Activated T-helper 2 cell treated with anti-CD3 and anti-CD28 coated beads, Interferon-gamma antibody, Interleukin-2, Interleukin-4, amounts not matched to agents 10 μg/mL and 5 μg/mL and 100 μg/mL, durations not matched to agents 14 hours and 24 hours and 36 hours (primary cell): ENCODE measurements around the gene KCNMB3. TPM values are rescaled to one million over a fixed set of nuclear protein-coding genes. Genes with fewer than 3 reads are reported as not detected.
A peak's percentile ranks its signal among the peaks of the same experiment; 100 is the strongest.
"Not testable (repeated sequence)": the region's sequence is repeated elsewhere in the genome, so short reads cannot be mapped to it uniquely, and the experiment has no call there.

ENCODE experiments used
- DNase-seq: peaks from one replicate; pipeline ENCODE4 v3.0.0; 2021; ENCODE audit warnings: low spot score
- H3K27ac Mint-ChIP-seq: one replicate; pipeline ENCODE4 v1.8.0; 2021; ENCODE audit warnings: mixed read lengths
- H3K27me3 Mint-ChIP-seq: one replicate; pipeline ENCODE4 v1.8.0; 2021; ENCODE audit warnings: low read depth, mixed read lengths
- H3K36me3 Mint-ChIP-seq: one replicate; pipeline ENCODE4 v1.8.0; 2021; ENCODE audit warnings: low read depth, mixed read lengths
- H3K4me1 Mint-ChIP-seq: one replicate; pipeline ENCODE4 v1.8.0; 2021; ENCODE audit warnings: low read depth, mixed read lengths
- H3K4me3 Mint-ChIP-seq: one replicate; pipeline ENCODE4 v1.8.0; 2021; ENCODE audit warnings: low read depth, mild to moderate bottlenecking, moderate library complexity, mixed read lengths
- H3K9me3 Mint-ChIP-seq: one replicate; pipeline ENCODE4 v1.8.0; 2021; ENCODE audit warnings: mixed read lengths
- intact Hi-C: fragments of 100-400 bp; cut with micrococcal nuclease; formaldehyde crosslinking; loops from one replicate; pipeline ENCODE4 v1.15.1; 2023
- total RNA-seq: library from RNA; stranded (reverse); gene quantifications from 2 replicates; pipeline ENCODE4 v1.2.3, GENCODE V29; 2022

The KCNMB3 gene
- total RNA-seq, 1 donor from 2014 or later, result 0.52 TPM

DNA sequence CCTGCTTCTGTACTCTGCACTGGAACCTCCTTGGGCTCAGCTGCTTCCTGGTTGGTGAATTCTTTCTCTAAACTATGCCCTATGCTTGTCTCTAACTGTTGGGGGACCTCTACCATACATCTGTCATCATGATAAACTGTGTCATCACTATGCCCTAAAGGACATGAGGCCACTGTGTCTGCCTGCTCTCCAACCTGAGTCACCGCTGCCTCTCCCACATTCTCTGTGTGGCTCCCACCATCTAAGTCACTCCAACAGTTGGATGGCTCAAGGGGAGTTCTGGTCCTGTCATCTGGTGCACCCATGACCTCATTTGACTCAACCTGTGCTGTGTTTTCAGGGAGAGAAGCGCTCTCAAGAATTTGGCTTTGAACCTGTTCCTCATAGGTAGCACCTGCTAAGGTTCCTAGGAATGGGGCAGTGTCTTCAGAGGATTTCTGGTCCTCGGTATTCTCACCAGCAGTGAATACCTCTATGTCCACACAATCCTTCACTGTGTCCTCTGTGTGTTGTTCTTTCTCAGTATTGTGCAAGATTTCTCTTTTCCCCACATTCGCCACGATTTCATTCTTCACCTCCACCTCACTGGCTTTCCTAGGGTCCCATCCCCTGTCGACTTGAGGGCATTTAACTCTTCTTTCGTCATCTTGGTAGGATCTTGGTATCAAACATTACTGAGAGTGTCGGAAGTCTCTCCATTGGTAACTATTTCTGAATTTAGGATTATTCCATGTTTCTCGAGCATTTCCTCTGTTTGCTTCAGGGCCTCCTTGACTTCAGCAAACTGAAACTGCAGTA is 9.2 kb upstream of the KCNMB3 start:
- DNase-seq, H3K36me3 Mint-ChIP-seq, H3K27ac Mint-ChIP-seq, H3K9me3 Mint-ChIP-seq, intact Hi-C loops: not testable (repeated sequence)
- Mint-ChIP-seq H3K4me3 (peak overlapping the region; percentile 2), H3K4me1 (peaks cover 22% of the 10 kb centered on the region), H3K27me3 (peaks cover 15% of the 10 kb centered on the region)

DNA sequence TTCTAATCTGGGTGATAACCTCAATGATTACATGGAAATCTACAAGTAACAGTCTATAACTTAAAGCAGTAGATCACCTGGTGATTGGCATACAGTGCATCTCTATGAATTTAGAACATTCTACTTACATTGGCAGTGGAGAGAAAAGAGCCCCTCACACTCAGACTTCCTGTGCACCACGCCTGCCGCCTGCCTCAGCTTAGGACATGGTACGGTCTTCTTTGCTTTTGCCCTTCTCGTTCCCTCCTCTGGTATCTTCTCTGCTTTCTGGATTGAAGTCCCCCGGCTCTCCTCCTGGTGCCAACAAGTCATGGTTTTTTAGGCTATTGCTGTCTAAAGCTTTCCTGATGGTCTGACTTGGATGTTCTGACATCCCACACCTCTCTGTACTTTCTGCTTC is 7.9 kb upstream of the KCNMB3 start:
- H3K27me3 Mint-ChIP-seq, result peaks cover 15% of the 10 kb centered on the region

DNA sequence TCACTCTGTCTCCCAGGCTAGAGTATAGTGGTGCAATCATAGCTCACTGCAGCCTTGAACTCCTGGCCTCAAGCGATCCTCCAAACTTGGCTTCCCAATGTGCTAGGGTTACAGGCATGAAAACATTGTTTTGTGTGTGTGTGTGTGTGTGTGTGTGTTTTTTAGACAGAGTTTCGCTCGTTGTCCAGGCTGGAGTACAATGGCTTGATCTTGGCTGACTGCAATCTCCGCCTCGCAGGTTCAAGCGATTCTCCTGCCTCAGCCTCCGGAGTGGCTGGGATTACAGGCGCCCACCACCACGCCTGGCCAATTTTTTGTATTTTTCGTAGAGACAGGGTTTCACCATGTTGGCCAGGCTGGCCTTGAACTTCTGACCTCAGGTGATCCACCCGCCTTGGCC is 6.8 kb upstream of the KCNMB3 start:
- intact Hi-C loops, H3K36me3 Mint-ChIP-seq, H3K27ac Mint-ChIP-seq, DNase-seq, H3K9me3 Mint-ChIP-seq, H3K4me3 Mint-ChIP-seq: not testable (repeated sequence)
- peaks cover 22% of the 10 kb centered on the region for H3K4me1 Mint-ChIP-seq
- peaks cover 15% of the 10 kb centered on the region for H3K27me3 Mint-ChIP-seq

More for the DNA sequence above, 7.9 kb upstream of the KCNMB3 start:
- H3K36me3 Mint-ChIP-seq, result no peaks in the 10 kb centered on the region
- peaks cover 22% of the 10 kb centered on the region for H3K4me1 Mint-ChIP-seq
- peaks cover 6% of the 10 kb centered on the region for H3K9me3 Mint-ChIP-seq
- no peak overlapping the region for H3K4me3 Mint-ChIP-seq
- no peak for DNase-seq
- intact Hi-C loops, result no loop called here
- H3K27ac Mint-ChIP-seq, result no peak overlapping the region

DNA sequence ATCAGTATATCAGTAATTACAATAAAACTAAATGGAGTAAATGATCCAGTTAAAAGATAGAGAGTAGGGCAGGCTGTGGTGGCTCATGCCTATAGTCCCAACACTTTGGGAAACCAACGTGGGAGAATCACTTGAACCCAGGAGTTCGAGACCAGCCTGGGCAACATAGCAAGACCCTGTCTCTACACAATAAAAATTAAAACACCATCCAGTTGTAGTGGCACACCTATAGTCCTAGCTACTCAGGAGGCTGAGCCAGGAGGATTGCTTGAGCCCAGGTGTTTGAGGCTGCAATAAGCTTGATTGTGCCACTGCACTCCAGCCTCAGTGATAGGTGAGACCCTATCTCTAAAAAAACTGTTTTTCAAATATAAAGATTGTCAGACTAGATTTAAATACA is 5.9 kb upstream of the KCNMB3 start:
- no peak overlapping the region for H3K4me3 Mint-ChIP-seq

DNA sequence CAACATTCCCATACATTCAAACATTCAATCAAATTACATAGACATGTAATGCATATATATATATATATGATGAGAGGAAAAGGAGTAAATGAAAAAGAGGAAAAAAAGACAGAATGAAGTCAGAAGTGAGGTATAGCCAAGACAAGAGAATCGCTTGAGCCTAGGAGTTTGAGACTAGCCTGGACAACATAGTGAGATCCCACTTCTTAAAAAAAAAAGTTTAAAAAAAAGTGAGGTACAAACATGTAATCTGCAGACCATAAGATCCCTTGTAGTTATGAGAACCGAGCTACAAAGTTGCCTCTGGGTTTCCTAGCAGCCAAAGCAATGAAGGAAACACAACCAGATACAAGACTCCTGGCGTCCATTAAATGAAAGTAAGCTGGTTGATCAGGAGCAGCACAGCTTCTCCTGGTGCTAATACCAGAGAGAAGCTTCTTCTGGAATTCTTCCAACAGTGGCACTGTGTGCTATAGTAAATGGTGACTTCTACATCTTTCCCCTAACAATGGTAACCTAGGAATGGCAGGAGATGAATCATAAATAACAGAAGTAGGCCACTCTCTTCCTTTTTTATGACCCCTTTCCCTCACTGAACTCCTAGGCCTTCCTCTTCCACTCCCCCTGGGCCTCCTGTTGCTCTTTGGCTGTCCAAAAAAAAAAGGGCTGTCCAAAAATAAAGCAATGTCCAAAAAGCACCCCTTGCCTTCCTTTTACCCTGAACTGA is 3.5 kb downstream of the KCNMB3 start:
- Mint-ChIP-seq H3K9me3 (no peaks in the 10 kb centered on the region), H3K27me3 (no peaks in the 10 kb centered on the region), H3K4me3 (no peak overlapping the region), H3K4me1 (no peaks in the 10 kb centered on the region), H3K27ac (no peak overlapping the region), H3K36me3 (no peaks in the 10 kb centered on the region)
- intact Hi-C loops, result no loop called here
- no peak for DNase-seq

More for the DNA sequence above, 5.9 kb upstream of the KCNMB3 start:
- intact Hi-C loops, result no loop called here
- peaks cover 6% of the 10 kb centered on the region for H3K9me3 Mint-ChIP-seq
- H3K27me3 Mint-ChIP-seq, result peaks cover 15% of the 10 kb centered on the region
- H3K36me3 Mint-ChIP-seq, result no peaks in the 10 kb centered on the region
- H3K27ac Mint-ChIP-seq, result no peak overlapping the region
- no peak for DNase-seq
- peaks cover 17% of the 10 kb centered on the region for H3K4me1 Mint-ChIP-seq

DNA sequence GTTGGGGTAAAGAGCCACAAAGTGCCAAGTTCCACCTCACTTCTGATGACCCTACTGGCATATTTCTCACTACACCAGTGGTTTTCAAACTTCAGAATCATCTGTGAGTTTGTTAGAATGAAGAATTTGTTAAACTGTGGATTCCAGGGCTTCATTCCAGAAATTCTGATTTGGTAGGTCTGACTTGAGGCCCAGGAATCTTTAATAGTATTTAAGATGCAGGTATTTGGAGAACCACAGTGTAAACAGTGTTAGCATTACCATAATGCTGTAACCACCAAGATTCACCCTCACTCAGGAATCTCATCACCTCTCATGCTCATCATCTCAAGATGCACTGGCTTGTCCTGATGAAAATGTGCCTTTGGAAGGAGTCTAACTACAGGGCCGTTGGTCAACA is 6.0 kb downstream of the KCNMB3 start:
- intact Hi-C loops, result no loop called here
- Mint-ChIP-seq H3K36me3 (no peaks in the 10 kb centered on the region), H3K27me3 (no peaks in the 10 kb centered on the region), H3K27ac (no peak overlapping the region), H3K4me3 (no peak overlapping the region), H3K4me1 (no peaks in the 10 kb centered on the region), H3K9me3 (no peaks in the 10 kb centered on the region)
- DNase-seq, result no peak

DNA sequence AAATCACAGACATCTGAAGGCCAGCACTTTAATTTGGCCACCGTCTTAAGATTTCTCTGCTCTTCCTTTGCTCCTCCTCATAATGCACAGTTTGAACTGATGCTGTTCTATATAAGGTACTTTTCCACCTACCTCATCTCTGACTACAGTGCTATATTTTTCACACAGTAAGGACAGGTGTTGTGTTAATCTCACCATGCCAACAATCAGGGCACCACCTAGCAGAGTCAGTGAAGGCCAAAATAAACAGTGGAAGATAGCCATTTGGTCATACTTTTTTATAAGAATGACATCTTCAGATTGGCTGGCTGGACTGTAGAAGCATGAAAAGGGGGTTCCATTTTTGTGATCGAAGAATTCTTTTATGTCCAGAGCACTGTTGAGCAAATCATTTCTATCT is 8.1 kb downstream of the KCNMB3 start:
- H3K9me3 Mint-ChIP-seq, H3K4me3 Mint-ChIP-seq, H3K4me1 Mint-ChIP-seq, DNase-seq, H3K27me3 Mint-ChIP-seq, H3K36me3 Mint-ChIP-seq, H3K27ac Mint-ChIP-seq, intact Hi-C loops: not testable (repeated sequence)

DNA sequence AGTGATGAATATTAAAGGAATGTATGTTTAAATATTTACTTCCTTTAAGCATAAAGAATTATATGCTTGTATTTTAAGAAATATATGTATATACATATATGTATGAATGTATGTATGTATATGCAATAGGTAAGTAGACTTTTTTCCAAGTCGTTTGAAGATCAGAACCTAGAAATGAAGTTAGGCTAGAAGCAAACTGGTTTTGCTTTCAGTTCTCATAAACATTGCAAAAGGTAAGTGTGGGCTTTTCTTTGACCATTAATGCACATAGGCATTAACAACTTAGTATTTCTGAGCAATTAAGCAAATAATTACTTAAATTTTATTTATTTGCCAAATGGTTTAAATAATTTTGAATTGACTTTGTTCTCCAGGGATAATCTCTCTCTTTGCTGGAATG is 10.6 kb downstream of the KCNMB3 start:
- H3K4me1 Mint-ChIP-seq, intact Hi-C loops, H3K36me3 Mint-ChIP-seq, H3K4me3 Mint-ChIP-seq, DNase-seq, H3K9me3 Mint-ChIP-seq, H3K27ac Mint-ChIP-seq, H3K27me3 Mint-ChIP-seq: not testable (repeated sequence)

DNA sequence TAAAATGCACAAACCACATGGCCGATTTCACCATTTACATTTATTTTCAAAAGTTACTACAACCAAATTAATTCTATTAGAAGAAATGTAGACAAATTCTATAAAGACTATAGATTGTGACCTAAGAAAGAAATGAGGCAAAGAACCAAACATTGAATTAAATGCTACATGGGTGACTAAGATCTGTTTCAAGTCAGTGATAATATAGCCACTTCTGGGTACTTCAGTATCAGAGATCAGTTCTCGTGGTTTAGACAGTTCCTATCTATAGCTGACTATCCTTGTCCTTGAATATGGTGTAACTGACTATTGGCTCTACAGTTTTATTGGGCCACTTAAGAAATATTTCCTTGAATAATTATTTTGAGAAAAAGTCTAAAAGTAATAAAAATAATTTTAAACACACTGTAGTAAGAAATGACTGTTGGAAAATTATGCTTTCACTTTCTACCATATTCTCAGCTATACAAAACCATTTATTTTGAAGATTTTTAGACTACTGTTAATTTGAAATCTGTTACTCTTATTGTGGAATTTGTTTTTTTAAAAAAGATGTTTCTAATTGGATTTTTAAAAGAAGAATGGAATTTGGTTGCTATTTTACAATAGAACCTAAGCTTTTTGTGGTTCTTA is 14.1 kb downstream of the KCNMB3 start:
- H3K27me3 Mint-ChIP-seq, result no peaks in the 10 kb centered on the region
- no peak for DNase-seq
- no peak overlapping the region for H3K4me3 Mint-ChIP-seq
- peak overlapping the region; percentile 64 for H3K27ac Mint-ChIP-seq
- intact Hi-C loops, result loop anchor here (1.0 to 2.0 kb wide), 2 partner anchors 56 to 89 kb away; no protein-coding TSS in a partner anchor
- peaks cover 8% of the 10 kb centered on the region for H3K4me1 Mint-ChIP-seq
- peaks cover 28% of the 10 kb centered on the region for H3K36me3 Mint-ChIP-seq
- no peaks in the 10 kb centered on the region for H3K9me3 Mint-ChIP-seq

DNA sequence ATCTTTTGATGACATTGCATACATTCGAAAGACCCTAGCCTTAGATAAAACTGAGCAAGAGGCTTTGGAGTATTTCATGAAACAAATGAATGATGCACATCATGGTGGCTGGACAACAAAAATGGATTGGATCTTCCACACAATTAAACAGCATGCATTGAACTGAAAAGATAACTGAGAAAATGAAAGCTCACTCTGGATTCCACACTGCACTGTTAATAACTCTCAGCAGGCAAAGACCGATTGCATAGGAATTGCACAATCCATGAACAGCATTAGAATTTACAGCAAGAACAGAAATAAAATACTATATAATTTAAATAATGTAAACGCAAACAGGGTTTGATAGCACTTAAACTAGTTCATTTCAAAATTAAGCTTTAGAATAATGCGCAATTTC is 16.7 kb downstream of the KCNMB3 start:
- H3K36me3 Mint-ChIP-seq, result peaks cover 42% of the 10 kb centered on the region
- no peak overlapping the region for H3K27ac Mint-ChIP-seq
- intact Hi-C loops, result no loop called here
- peaks cover 8% of the 10 kb centered on the region for H3K4me1 Mint-ChIP-seq
- no peak for DNase-seq
- no peaks in the 10 kb centered on the region for H3K27me3 Mint-ChIP-seq
- H3K9me3 Mint-ChIP-seq, result no peaks in the 10 kb centered on the region
- H3K4me3 Mint-ChIP-seq, result no peak overlapping the region

DNA sequence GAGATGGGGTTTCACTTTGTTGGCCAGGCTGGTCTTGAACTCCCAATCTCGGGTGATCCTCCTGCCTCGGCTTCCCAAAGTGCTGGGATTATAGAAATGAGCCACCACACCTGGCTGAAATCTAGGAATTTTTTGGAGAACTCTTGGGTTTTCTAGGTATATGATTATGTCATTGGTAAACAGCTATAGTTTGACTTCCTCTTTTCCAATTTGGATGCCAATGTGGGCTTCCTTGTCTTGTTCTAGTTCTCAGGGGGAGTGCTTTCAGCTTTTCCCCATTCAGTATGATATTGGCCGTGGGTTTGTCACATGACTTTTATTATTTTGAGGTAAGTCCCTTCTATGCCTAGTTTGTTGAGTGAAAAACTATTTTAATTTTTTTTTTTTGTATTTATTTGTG is 17.9 kb downstream of the KCNMB3 start:
- H3K4me1 Mint-ChIP-seq, result peaks cover 8% of the 10 kb centered on the region

DNA sequence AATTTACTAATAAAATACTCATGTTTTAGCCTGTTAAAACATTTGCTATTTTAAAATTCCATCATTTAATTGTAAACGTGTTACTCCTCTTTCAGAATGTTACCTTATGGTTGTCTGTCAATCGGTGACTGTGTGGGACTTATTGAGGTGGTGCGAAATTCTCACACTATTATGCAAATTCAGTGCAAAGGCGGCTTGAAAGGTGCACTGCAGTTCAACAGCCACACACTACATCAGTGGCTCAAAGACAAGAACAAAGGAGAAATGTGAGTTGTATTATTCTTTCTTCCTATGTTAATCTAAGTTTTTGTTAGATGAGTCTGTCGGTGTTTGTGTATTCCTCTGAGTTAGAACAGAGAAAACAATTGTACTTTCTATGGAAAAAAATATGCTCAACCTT is 21.7 kb downstream of the KCNMB3 start:
- Mint-ChIP-seq H3K36me3 (peaks cover 51% of the 10 kb centered on the region), H3K9me3 (no peaks in the 10 kb centered on the region), H3K4me1 (peaks cover 2% of the 10 kb centered on the region), H3K27me3 (no peaks in the 10 kb centered on the region), H3K4me3 (no peak overlapping the region), H3K27ac (no peak overlapping the region)
- DNase-seq, result no peak
- intact Hi-C loops, result no loop called here

More for the DNA sequence above, 17.9 kb downstream of the KCNMB3 start:
- no peak for DNase-seq
- H3K27ac Mint-ChIP-seq, result no peak overlapping the region
- intact Hi-C loops, result no loop called here
- H3K9me3 Mint-ChIP-seq, result no peaks in the 10 kb centered on the region
- H3K4me3 Mint-ChIP-seq, result no peak overlapping the region
- peaks cover 46% of the 10 kb centered on the region for H3K36me3 Mint-ChIP-seq
- H3K27me3 Mint-ChIP-seq, result no peaks in the 10 kb centered on the region

DNA sequence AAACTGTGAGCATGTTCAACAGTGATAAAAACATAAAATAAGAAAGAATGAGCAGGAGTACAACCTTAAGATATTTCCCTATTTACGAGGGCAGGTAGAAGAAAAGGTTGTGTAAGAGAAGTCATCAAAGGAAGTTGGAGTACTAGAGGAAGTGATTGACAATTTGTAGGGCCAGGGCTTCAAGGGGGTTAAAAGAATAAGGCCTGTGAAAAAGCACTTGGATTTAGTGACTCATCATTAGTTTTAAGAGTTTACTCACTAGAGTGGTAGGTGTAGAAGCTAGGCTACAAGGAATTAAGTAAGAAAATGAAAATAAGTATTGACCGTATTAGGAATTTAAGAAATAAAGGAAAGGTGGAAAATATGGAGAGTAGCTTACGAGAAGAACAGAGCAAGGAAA is 23.6 kb downstream of the KCNMB3 start:
- no peak overlapping the region for H3K27ac Mint-ChIP-seq
- H3K4me3 Mint-ChIP-seq, result no peak overlapping the region
- peaks cover 45% of the 10 kb centered on the region for H3K36me3 Mint-ChIP-seq
- intact Hi-C loops, result no loop called here
- H3K4me1 Mint-ChIP-seq, result peaks cover 2% of the 10 kb centered on the region
- DNase-seq, result no peak
- no peaks in the 10 kb centered on the region for H3K27me3 Mint-ChIP-seq
- no peaks in the 10 kb centered on the region for H3K9me3 Mint-ChIP-seq
